HepG2 (cell line): Measurements from ENCODE around the gene RRBP1. TPM values are rescaled to one million over a fixed set of nuclear protein-coding genes. Genes with fewer than 3 reads are reported as not detected.

Experiments used
- ATAC-seq: fragments of 200-7000 bp; cut with Tn5 transposase; 3 replicates; pipeline ENCODE4 v1.9.1; 2020; ENCODE audit warnings: mild to moderate bottlenecking, moderate library complexity
- BruUV-seq: library from RNA; stranded (reverse); fragments of 400-500 nt; replicated peaks from 2 replicates; lab custom pipeline; 2021; lab: Mats Ljungman, UMichigan
- CTCF ChIA-PET: fragments of 300-600 bp; formaldehyde crosslinking; extraction: SDS; loops from one replicate; lab custom pipeline; 2021; ENCODE audit warnings: low total read pairs, inconsistent platforms, low intra/inter-chr PET ratio; lab: Yijun Ruan, JAX
- POLR2A ChIA-PET: fragments of 350-600 bp; sonication (Branson Sonifier 250); formaldehyde crosslinking; loops from one replicate; lab custom pipeline; 2020; ENCODE audit warnings: antibody characterized with exemption, inconsistent platforms; lab: Yijun Ruan, JAX
- DNase-seq: peaks from one replicate; pipeline ENCODE4 v3.0.0-alpha.2; 2015; ENCODE audit warnings: low spot score
- FAIRE-seq: peaks from 3 replicates; lab custom pipeline; 2011; peaks lifted over from hg19 to GRCh38; lab: Jason Lieb, UNC
- H2AFZ ChIP-seq: one replicate; pipeline ENCODE4 v1.6.1; 2011; ENCODE audit warnings: low read length, inconsistent platforms
- H3K27ac ChIP-seq: fragments of 300-600 bp; 3 replicates; pipeline ENCODE4 v1.8.0; 2011; ENCODE audit warnings: mixed run types, mild to moderate bottlenecking, mixed read lengths, low read length, inconsistent platforms; ENCODE audit not compliant: insufficient read depth; ENCODE audit errors: extremely low read length
- H3K27me3 ChIP-seq, 2 experiments: fragments of 200-600 bp in 1 of 2; 2 replicates in 1 of 2; 3 replicates in 1 of 2; pipeline versions ENCODE4 v1.6.0 to v1.8.0; 2011; ENCODE audit warnings: low read length in 2 of 2, mild to moderate bottlenecking in 2 of 2, moderate library complexity in 2 of 2, inconsistent platforms in 1 of 2; ENCODE audit not compliant: insufficient read depth in 2 of 2, control insufficient read depth in 1 of 2
- H3K36me3 ChIP-seq, 2 experiments: fragments of 200-600 bp in 1 of 2; replicated peaks in 1 of 2; 2 replicates in 1 of 2; 3 replicates in 1 of 2; pipeline versions ENCODE4 v1.5.1 to v1.8.0; 2011; ENCODE audit warnings: low read length in 2 of 2, inconsistent platforms in 1 of 2; ENCODE audit not compliant: insufficient read depth in 2 of 2, control insufficient read depth in 1 of 2
- H3K4me1 ChIP-seq: 2 replicates; pipeline ENCODE4 v1.5.1; 2012; ENCODE audit warnings: low read length, inconsistent platforms; ENCODE audit not compliant: insufficient read depth
- H3K4me2 ChIP-seq: 2 replicates; pipeline ENCODE4 v1.6.0; 2011; ENCODE audit warnings: low read depth, low read length, inconsistent platforms
- H3K4me3 ChIP-seq, 3 experiments: fragments of 200-600 bp in 1 of 3; sonication (generic), shearing (Covaris generic) in 1 of 3; replicated peaks in 1 of 3; 2 replicates each; pipeline ENCODE4 v1.5.1; 2011 to 2016; ENCODE audit warnings: low read length in 3 of 3, inconsistent platforms in 2 of 3, low read depth in 2 of 3, mild to moderate bottlenecking in 2 of 3, control low read depth in 1 of 3, mixed read lengths in 1 of 3; ENCODE audit not compliant: insufficient read depth in 1 of 3
- H3K79me2 ChIP-seq: one replicate; pipeline ENCODE4 v1.6.1; 2011; ENCODE audit warnings: low read length, inconsistent platforms; ENCODE audit not compliant: insufficient read depth
- H3K9ac ChIP-seq: 2 replicates; pipeline ENCODE4 v1.6.0; 2011; ENCODE audit warnings: mild to moderate bottlenecking, low read depth, low read length, inconsistent platforms; ENCODE audit not compliant: insufficient read depth
- H3K9me3 ChIP-seq: 2 replicates; pipeline ENCODE4 v1.5.1; 2012; ENCODE audit warnings: mild to moderate bottlenecking, low read length
- H4K20me1 ChIP-seq: 2 replicates; pipeline ENCODE4 v1.6.0; 2011; ENCODE audit warnings: inconsistent platforms, mild to moderate bottlenecking, low read length, moderate library complexity; ENCODE audit not compliant: insufficient read depth
- AGO2 ChIP-seq: fragments of 200-400 bp; formaldehyde crosslinking; optimal IDR thresholded peaks from 2 replicates; pipeline ENCODE3; 2017; ENCODE audit warnings: mild to moderate bottlenecking, low read depth, low read length, moderate library complexity
- ATF4 ChIP-seq, 2 experiments: fragments of 450-650 bp in 1 of 2; sonication (generic) in 1 of 2; formaldehyde crosslinking; IDR thresholded peaks; 2 replicates each; pipeline versions ENCODE4 v1.5.0 to v1.8.0; 2020 to 2022; ENCODE audit warnings: mild to moderate bottlenecking in 1 of 2, missing genetic modification reagents in 1 of 2
- ATF7-NPFF ChIP-seq: sonication (generic); formaldehyde crosslinking; IDR thresholded peaks from 2 replicates; pipeline ENCODE4 v1.8.1; 2023; ENCODE audit warnings: mild to moderate bottlenecking, low read depth, missing genetic modification reagents, moderate library complexity
- CREM ChIP-seq, 2 experiments: sonication (generic) in 1 of 2; formaldehyde crosslinking in 1 of 2; IDR thresholded peaks; 2 replicates each; pipeline versions ENCODE4 v1.4.0 to v1.6.1; 2016 to 2020; ENCODE audit warnings: antibody characterized with exemption in 1 of 2, mild to moderate bottlenecking in 1 of 2, missing genetic modification reagents in 1 of 2
- FOXA1 ChIP-seq, 2 experiments: fragments of 450-650 bp in 1 of 2; sonication (generic) in 1 of 2; formaldehyde crosslinking in 1 of 2; IDR thresholded peaks; 2 replicates each; pipeline versions ENCODE4 v1.4.0 to v1.6.1; 2016 to 2020; ENCODE audit warnings: missing genetic modification reagents in 1 of 2
- FOXA3 ChIP-seq: IDR thresholded peaks from 2 replicates; pipeline ENCODE4 v1.6.1; 2016; ENCODE audit warnings: missing genetic modification reagents, missing compliant biosample characterization
- GMEB1 ChIP-seq: sonication (generic); formaldehyde crosslinking; IDR thresholded peaks from 2 replicates; pipeline ENCODE4 v1.5.1; 2020; ENCODE audit warnings: missing genetic modification reagents, mild to moderate bottlenecking, borderline replicate concordance
- HNRNPL ChIP-seq: fragments of 200-400 bp; formaldehyde crosslinking; IDR thresholded peaks from 2 replicates; pipeline ENCODE4 v1.6.1; 2017; ENCODE audit warnings: mild to moderate bottlenecking, low read depth, low read length
- NFKB2 ChIP-seq: sonication (generic); formaldehyde crosslinking; IDR thresholded peaks from 2 replicates; pipeline ENCODE4 v1.4.0; 2020; ENCODE audit warnings: missing genetic modification reagents, borderline replicate concordance
- POLR2G ChIP-seq: fragments of 200-400 bp; formaldehyde crosslinking; IDR thresholded peaks from 2 replicates; pipeline ENCODE4 v1.6.1; 2018; ENCODE audit warnings: mild to moderate bottlenecking, low read depth, low read length, moderate library complexity
- RBM22 ChIP-seq: fragments of 200-400 bp; formaldehyde crosslinking; optimal IDR thresholded peaks from 2 replicates; pipeline ENCODE3; 2017; ENCODE audit warnings: mild to moderate bottlenecking, low read length, moderate library complexity
- SAP130 ChIP-seq: IDR thresholded peaks from 2 replicates; pipeline ENCODE4 v1.6.1; 2016; ENCODE audit warnings: low read depth
- XRCC5 ChIP-seq: fragments of 200-400 bp; formaldehyde crosslinking; optimal IDR thresholded peaks from 2 replicates; pipeline ENCODE3; 2017; ENCODE audit warnings: mild to moderate bottlenecking, low read length
- YEATS4 ChIP-seq: sonication (generic); formaldehyde crosslinking; IDR thresholded peaks from 2 replicates; pipeline ENCODE4 v1.4.0; 2020; ENCODE audit warnings: missing genetic modification reagents, borderline replicate concordance
- YY1 ChIP-seq: IDR thresholded peaks from 2 replicates; pipeline ENCODE4 v1.6.1; 2011; ENCODE audit warnings: low read length, low read depth, moderate library complexity, mild to moderate bottlenecking; ENCODE audit not compliant: insufficient read depth, insufficient replicate concordance
- ZBTB3 ChIP-seq: sonication (generic); formaldehyde crosslinking; IDR thresholded peaks from 2 replicates; pipeline ENCODE4 v1.4.0; 2020; ENCODE audit warnings: low read depth, mild to moderate bottlenecking, moderate library complexity, missing genetic modification reagents, borderline replicate concordance
- ZNF343 ChIP-seq: sonication (generic); formaldehyde crosslinking; IDR thresholded peaks from 2 replicates; pipeline ENCODE4 v1.4.0; 2020; ENCODE audit warnings: mild to moderate bottlenecking, missing genetic modification reagents
- ZNF563 ChIP-seq: sonication (generic); formaldehyde crosslinking; IDR thresholded peaks from 2 replicates; pipeline ENCODE4 v1.8.0; 2022; ENCODE audit warnings: mild to moderate bottlenecking, moderate library complexity, missing genetic modification reagents
- WGBS: methylation state at CpG from one replicate; pipeline ENCODE4 v1.1.6; 2017; ENCODE audit warnings: low lambda C conversion rate; 5-methylcytosine and 5-hydroxymethylcytosine counted together
- in situ Hi-C: cut with HindIII; loops from 2 replicates; pipeline ENCODE4 v1.10.0; 2017; ENCODE audit warnings: low pct_unique_long_range_greater_than_20kb; ENCODE audit not compliant: extremely low pct_ligation_motif_present
- intact Hi-C: fragments of 100-400 bp; cut with micrococcal nuclease; formaldehyde crosslinking; loops from one replicate; pipeline ENCODE4 v1.10.0; 2022; ENCODE audit not compliant: unreplicated experiment
- polyA plus RNA-seq, 8 experiments: library from polyadenylated mRNA; depleted of rRNA in 3 of 8; stranded (reverse) in 7 of 8; unstranded in 1 of 8; fragments of >200 nt; fragmentation: Illumina TruSeq in 4 of 8; extraction: Trizol in 4 of 8; gene quantifications; 2 replicates each; pipeline versions ENCODE4 v1.2.1 to v1.2.3, GENCODE V29; 2011 to 2016; ENCODE audit warnings: low read depth in 4 of 8, missing spikeins in 1 of 8, mixed read lengths in 1 of 8; ENCODE audit not compliant: insufficient read depth in 1 of 8
- total RNA-seq, 5 experiments: library from RNA; depleted of rRNA; stranded (reverse); fragments of >200 nt; fragmentation: Illumina TruSeq; extraction: Trizol; gene quantifications; 2 replicates each; pipeline ENCODE4 v1.2.3, GENCODE V29; 2016; ENCODE audit warnings: low read depth in 1 of 5
- TF ChIP-seq, protein P1 (sequence below): sonication (generic); formaldehyde crosslinking; IDR thresholded peaks from 2 replicates; pipeline ENCODE4 v1.4.0; 2020; ENCODE audit warnings: mild to moderate bottlenecking, missing genetic modification reagents

RRBP1 gene
- total and polyA plus RNA-seq, 2 of the 13 experiments (the other 11 are each of a cell fraction or from before 2014, with no cell fraction given), result 150 to 222 TPM

- H3K79me2 ChIP-seq, result no peaks in the 10 kb centered on the region
- H3K4me1 ChIP-seq, result peaks cover 22% of the 10 kb centered on the region
- no peak for FAIRE-seq
- intact Hi-C loops (no loop called here), in situ Hi-C loops (loop anchor here (5.0 kb wide), 1 partner anchor 78 kb away; no protein-coding TSS in a partner anchor)
- H3K27me3 ChIP-seq, result no peaks in the 10 kb centered on the region
- no peaks in the 10 kb centered on the region for H3K9me3 ChIP-seq
- no peak overlapping the region for H2AFZ ChIP-seq
- no peak overlapping the region for H3K4me2 ChIP-seq
- no peak overlapping the region for H3K9ac ChIP-seq
- CTCF ChIA-PET, result no interaction called here
- BruUV-seq, result no TSS peak
- POLR2A ChIA-PET, result interaction anchor here (1.1 to 1.2 kb wide), 2 partner anchors 10 to 56 kb away, joined by 3 to 4 read pairs; no protein-coding TSS in a partner anchor
- H4K20me1 ChIP-seq, result peaks cover 28% of the 10 kb centered on the region; the same call in 1 of the 2 replicates
- H3K27ac ChIP-seq, result no peak overlapping the region
- no peak for DNase-seq
- H3K36me3 ChIP-seq, result peaks cover 49 to 61% of the 10 kb centered on the region in 2 experiments
- WGBS, result 95% methylated on average over 27 of the region's 32 CpGs
- ATAC-seq, result no peak
- H3K4me3 ChIP-seq, result no peak overlapping the region
- TF ChIP-seq HNRNPL (0 out of 2 replicates have a peak, but pooled peaks have one; percentile 20), XRCC5 (no peak), ZNF563 (no peak; the same call in 1 of the 2 replicates), FOXA3 (CRISPR knock-in tag) (no peak), AGO2 (peak; percentile 89), CREM (IDR thresholded peaks at IDR 0.05) (no peak), CREM (CRISPR knock-in tag; IDR thresholded peaks at IDR 0.05) (no peak), SAP130 (CRISPR knock-in tag) (no peak), YY1 (peak; percentile 10), GMEB1 (CRISPR knock-in tag) (no peak), ZBTB3 (CRISPR knock-in tag) (no peak), ATF4 (CRISPR knock-in tag; IDR thresholded peaks at IDR 0.05) (no peak), FOXA1 (IDR thresholded peaks at IDR 0.05) (no peak), FOXA1 (CRISPR knock-in tag; IDR thresholded peaks at IDR 0.05) (no peak), ATF7-NPFF (CRISPR knock-in tag) (no peak), RBM22 (peak; percentile 93), ZNF343 (CRISPR knock-in tag) (0 out of 2 replicates have a peak, but pooled peaks have one; percentile 37), POLR2G (peak; percentile 9; the same call in 1 of the 2 replicates), YEATS4 (no peak), NFKB2 (CRISPR knock-in tag) (peak; percentile 6; the same call in 1 of the 2 replicates)
- TF ChIP-seq, protein P1, sequence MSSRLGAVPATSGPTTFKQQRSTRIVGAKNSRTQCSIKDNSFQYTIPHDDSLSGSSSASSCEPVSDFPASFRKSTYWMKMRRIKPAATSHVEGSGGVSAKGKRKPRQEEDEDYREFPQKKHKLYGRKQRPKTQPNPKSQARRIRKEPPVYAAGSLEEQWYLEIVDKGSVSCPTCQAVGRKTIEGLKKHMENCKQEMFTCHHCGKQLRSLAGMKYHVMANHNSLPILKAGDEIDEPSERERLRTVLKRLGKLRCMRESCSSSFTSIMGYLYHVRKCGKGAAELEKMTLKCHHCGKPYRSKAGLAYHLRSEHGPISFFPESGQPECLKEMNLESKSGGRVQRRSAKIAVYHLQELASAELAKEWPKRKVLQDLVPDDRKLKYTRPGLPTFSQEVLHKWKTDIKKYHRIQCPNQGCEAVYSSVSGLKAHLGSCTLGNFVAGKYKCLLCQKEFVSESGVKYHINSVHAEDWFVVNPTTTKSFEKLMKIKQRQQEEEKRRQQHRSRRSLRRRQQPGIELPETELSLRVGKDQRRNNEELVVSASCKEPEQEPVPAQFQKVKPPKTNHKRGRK (CRISPR knock-in tag), result 0 out of 2 replicates have a peak, but pooled peaks have one; percentile 49
These were observed 67.0 kb downstream of the RRBP1 start for GRCh38 chr20:17614812-17615644.
